ENCODE measurements around the gene JSRP1. TPM values are rescaled to one million over a fixed set of nuclear protein-coding genes. Genes with fewer than 3 reads are reported as not detected.

The JSRP1 gene
- polyA plus RNA-seq, 1 of the 3 experiments (the other 2 are of a cell fraction) = 0.76 TPM

DNA sequence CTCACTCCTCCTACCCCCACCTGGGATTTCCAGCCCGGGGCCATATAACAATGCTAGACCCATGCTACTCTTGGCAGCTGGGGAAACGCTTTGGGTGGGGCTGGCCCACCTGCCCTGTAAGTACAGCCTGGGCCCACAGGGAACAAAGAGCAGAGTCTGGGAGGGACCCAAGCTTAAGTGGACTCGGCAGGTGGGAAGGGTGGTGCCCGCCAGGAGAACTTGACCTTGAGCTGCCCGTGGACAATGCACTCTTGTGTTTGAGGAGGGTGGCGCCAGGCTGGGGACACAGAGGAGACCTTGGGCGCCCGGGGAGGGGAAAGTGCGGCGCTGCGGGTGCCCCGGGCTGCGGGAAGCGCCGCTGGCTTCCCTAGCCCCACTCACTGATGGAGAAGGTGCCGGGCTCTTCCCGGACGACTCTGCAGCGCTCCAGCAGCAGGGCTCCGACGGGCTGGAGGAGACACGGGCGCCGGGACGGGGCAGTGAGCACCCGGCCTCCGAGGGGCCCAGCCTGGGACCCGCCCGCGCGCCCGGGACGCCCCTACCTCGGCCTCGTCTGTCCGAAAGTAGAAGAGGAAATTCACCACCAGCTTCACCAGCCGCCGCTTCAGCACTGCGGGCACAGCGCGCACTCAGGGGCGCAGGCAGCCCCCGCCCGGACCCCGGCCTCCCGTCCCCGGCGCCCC lies 20.7 kb downstream of the JSRP1 start:
- CTCF ChIA-PET = interaction anchor here (0.5 to 8.9 kb wide), 25 partner anchors 11 to 158 kb away, joined by 3 to 116 read pairs (median 4); partner anchors contain the start of genes JSRP1 and LINGO3
- Histone ChIP-seq H3K36me3 (replicated peaks in 1 of 2; ENCODE audit: control insufficient read depth in 1 of 2, insufficient read depth in 2 of 2, low read length in 1 of 2) (peaks cover 10 to 20% of the 10 kb centered on the region in 2 experiments), H3K9me2 (no peaks in the 10 kb centered on the region), H3K27ac (ENCODE audit: low read depth in 2 of 2, low read length in 1 of 2) (peak overlapping the region; percentile 68 to 93), H3K4me2 (peak overlapping the region; percentile 98), H3K27me3 (ENCODE audit: insufficient read depth) (no peaks in the 10 kb centered on the region), H4K20me1 (ENCODE audit: insufficient read depth) (peaks cover 47% of the 10 kb centered on the region), H3K9ac (peak overlapping the region; percentile 95), H3K9me3 (no peaks in the 10 kb centered on the region), H3K79me2 (ENCODE audit: insufficient read depth) (peaks cover 83% of the 10 kb centered on the region), H3K4me3 (ENCODE audit: low read depth in 2 of 2, low read length in 1 of 2) (peak overlapping the region; percentile 76 to 89), H3F3A (replicated peaks; ENCODE audit: insufficient read depth) (peaks cover 32% of the 10 kb centered on the region), H2AFZ (ENCODE audit: low read depth) (0 out of 2 replicates have a peak overlapping the region, but pooled peaks have one; percentile 19), H3K4me1 (ENCODE audit: control insufficient read depth in 1 of 2, insufficient read depth in 2 of 2, low read depth in 1 of 2, low read length in 1 of 2) (peaks cover 18 to 43% of the 10 kb centered on the region in 2 experiments; a peak in 3 of 4 replicates)
- DNase-seq = peak; percentile 58
- WGBS (ENCODE audit: low lambda C conversion rate) = 0% methylated on average over 2 of the region's 48 CpGs
- no peak for TF ChIP-seq TCF12 (IDR thresholded peaks at IDR 0.05)
- 0 out of 2 replicates have a peak, but pooled peaks have one; percentile 23 for TF ChIP-seq YY1 (IDR thresholded peaks at IDR 0.05; ENCODE audit: low read depth)
- TF ChIP-seq, protein P1, sequence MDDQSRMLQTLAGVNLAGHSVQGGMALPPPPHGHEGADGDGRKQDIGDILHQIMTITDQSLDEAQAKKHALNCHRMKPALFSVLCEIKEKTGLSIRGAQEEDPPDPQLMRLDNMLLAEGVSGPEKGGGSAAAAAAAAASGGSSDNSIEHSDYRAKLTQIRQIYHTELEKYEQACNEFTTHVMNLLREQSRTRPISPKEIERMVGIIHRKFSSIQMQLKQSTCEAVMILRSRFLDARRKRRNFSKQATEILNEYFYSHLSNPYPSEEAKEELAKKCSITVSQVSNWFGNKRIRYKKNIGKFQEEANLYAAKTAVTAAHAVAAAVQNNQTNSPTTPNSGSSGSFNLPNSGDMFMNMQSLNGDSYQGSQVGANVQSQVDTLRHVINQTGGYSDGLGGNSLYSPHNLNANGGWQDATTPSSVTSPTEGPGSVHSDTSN (IDR thresholded peaks at IDR 0.05) = no peak
- TF ChIP-seq RXRA (IDR thresholded peaks at IDR 0.05; ENCODE audit: borderline replicate concordance, low read depth) = no peak
- POLR2A ChIA-PET = interaction anchor here (0.7 to 1.6 kb wide), 3 partner anchors 35 to 81 kb away, joined by 3 to 7 read pairs (median 3); no protein-coding TSS in a partner anchor

DNA sequence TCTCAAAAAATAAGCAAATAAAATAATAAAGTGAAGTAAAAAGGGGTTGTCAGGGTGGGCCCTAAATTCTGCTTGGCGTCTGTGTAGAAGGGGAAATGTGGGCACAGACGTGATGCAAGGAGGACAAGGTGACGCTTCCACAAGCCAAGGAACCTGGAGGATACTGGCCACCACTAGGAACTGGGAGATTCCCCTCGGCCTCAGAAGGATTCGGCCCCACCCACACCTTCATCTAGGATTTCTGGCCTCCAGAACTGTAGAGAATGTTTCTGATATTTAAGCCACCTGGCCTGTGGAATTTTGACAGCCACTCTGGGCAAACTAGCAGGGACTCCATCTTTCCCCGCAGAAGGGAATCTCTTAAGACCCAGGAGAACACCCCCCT lies 21.2 kb downstream of the JSRP1 start:
- Histone ChIP-seq H3K4me2 (peak overlapping the region; percentile 98), H3K36me3 (replicated peaks in 1 of 2; ENCODE audit: control insufficient read depth in 1 of 2, insufficient read depth in 2 of 2, low read length in 1 of 2) (peaks cover 16 to 20% of the 10 kb centered on the region in 2 experiments), H3F3A (replicated peaks; ENCODE audit: insufficient read depth) (peaks cover 38% of the 10 kb centered on the region), H3K4me1 (ENCODE audit: control insufficient read depth in 1 of 2, insufficient read depth in 2 of 2, low read depth in 1 of 2, low read length in 1 of 2) (peaks cover 12 to 37% of the 10 kb centered on the region in 2 experiments; a peak in 3 of 4 replicates), H3K9me3 (no peaks in the 10 kb centered on the region), H3K4me3 (ENCODE audit: low read depth in 2 of 2, low read length in 1 of 2) (peak overlapping the region; percentile 76 to 89), H3K9me2 (no peaks in the 10 kb centered on the region), H2AFZ (ENCODE audit: low read depth) (no peak overlapping the region), H3K27me3 (ENCODE audit: insufficient read depth) (no peaks in the 10 kb centered on the region), H3K79me2 (ENCODE audit: insufficient read depth) (peaks cover 78% of the 10 kb centered on the region), H3K27ac (ENCODE audit: low read depth in 2 of 2, low read length in 1 of 2) (peak overlapping the region; percentile 68 to 93; a peak in 2 of 4 replicates), H4K20me1 (ENCODE audit: insufficient read depth) (peaks cover 42% of the 10 kb centered on the region), H3K9ac (peak overlapping the region; percentile 95)
- POLR2A ChIA-PET = interaction anchor here (1.2 to 1.6 kb wide), 2 partner anchors 35 to 81 kb away, joined by 3 to 7 read pairs; no protein-coding TSS in a partner anchor
- WGBS (ENCODE audit: low lambda C conversion rate) = 58% methylated on average over 4 of the region's 6 CpGs
- DNase-seq = no peak
- CTCF ChIA-PET = interaction anchor here (0.7 to 8.9 kb wide), 9 partner anchors 9 to 81 kb away, joined by 3 to 116 read pairs (median 8); no protein-coding TSS in a partner anchor
- TF ChIP-seq TAF1 (IDR thresholded peaks at IDR 0.05; ENCODE audit: borderline replicate concordance, low read depth, low read length) (no peak), SIN3A (IDR thresholded peaks at IDR 0.05; ENCODE audit: borderline replicate concordance, low read depth, low read length) (no peak), RFX5 (IDR thresholded peaks at IDR 0.05; ENCODE audit: low read length) (no peak), GATA2 (CRISPR knock-in tag; IDR thresholded peaks at IDR 0.05) (no peak), JUND (IDR thresholded peaks at IDR 0.05) (no peak), EZH2phosphoT487 (IDR thresholded peaks at IDR 0.05; ENCODE audit: borderline replicate concordance, low read depth) (no peak), YY1 (IDR thresholded peaks at IDR 0.05; ENCODE audit: low read depth) (no peak), GABPA (IDR thresholded peaks at IDR 0.05; ENCODE audit: low read depth) (no peak), RXRA (IDR thresholded peaks at IDR 0.05; ENCODE audit: borderline replicate concordance, low read depth) (no peak), NFIC (IDR thresholded peaks at IDR 0.05; ENCODE audit: borderline replicate concordance) (no peak), MXI1 (IDR thresholded peaks at IDR 0.05; ENCODE audit: low read depth, low read length) (no peak), CHD2 (IDR thresholded peaks at IDR 0.05; ENCODE audit: low read length, partially characterized antibody) (no peak), RAD21 (IDR thresholded peaks at IDR 0.05; ENCODE audit: low read length) (no peak), EP300 (IDR thresholded peaks at IDR 0.05; ENCODE audit: borderline replicate concordance in 1 of 2, low read depth in 1 of 2, low read length in 1 of 2) (no peak), TCF12 (IDR thresholded peaks at IDR 0.05) (no peak)
- TF ChIP-seq, protein P1 (IDR thresholded peaks at IDR 0.05) = no peak
- TF ChIP-seq, protein P2, sequence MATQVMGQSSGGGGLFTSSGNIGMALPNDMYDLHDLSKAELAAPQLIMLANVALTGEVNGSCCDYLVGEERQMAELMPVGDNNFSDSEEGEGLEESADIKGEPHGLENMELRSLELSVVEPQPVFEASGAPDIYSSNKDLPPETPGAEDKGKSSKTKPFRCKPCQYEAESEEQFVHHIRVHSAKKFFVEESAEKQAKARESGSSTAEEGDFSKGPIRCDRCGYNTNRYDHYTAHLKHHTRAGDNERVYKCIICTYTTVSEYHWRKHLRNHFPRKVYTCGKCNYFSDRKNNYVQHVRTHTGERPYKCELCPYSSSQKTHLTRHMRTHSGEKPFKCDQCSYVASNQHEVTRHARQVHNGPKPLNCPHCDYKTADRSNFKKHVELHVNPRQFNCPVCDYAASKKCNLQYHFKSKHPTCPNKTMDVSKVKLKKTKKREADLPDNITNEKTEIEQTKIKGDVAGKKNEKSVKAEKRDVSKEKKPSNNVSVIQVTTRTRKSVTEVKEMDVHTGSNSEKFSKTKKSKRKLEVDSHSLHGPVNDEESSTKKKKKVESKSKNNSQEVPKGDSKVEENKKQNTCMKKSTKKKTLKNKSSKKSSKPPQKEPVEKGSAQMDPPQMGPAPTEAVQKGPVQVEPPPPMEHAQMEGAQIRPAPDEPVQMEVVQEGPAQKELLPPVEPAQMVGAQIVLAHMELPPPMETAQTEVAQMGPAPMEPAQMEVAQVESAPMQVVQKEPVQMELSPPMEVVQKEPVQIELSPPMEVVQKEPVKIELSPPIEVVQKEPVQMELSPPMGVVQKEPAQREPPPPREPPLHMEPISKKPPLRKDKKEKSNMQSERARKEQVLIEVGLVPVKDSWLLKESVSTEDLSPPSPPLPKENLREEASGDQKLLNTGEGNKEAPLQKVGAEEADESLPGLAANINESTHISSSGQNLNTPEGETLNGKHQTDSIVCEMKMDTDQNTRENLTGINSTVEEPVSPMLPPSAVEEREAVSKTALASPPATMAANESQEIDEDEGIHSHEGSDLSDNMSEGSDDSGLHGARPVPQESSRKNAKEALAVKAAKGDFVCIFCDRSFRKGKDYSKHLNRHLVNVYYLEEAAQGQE (IDR thresholded peaks at IDR 0.05; ENCODE audit: low read depth, low read length) = no peak
- TF ChIP-seq, protein P3, sequence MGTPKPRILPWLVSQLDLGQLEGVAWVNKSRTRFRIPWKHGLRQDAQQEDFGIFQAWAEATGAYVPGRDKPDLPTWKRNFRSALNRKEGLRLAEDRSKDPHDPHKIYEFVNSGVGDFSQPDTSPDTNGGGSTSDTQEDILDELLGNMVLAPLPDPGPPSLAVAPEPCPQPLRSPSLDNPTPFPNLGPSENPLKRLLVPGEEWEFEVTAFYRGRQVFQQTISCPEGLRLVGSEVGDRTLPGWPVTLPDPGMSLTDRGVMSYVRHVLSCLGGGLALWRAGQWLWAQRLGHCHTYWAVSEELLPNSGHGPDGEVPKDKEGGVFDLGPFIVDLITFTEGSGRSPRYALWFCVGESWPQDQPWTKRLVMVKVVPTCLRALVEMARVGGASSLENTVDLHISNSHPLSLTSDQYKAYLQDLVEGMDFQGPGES (IDR thresholded peaks at IDR 0.05; ENCODE audit: low read depth, low read length) = no peak
